A549 (cell line): ENCODE measurements around the gene ADCY2. TPM values are rescaled to one million over a fixed set of nuclear protein-coding genes. Genes with fewer than 3 reads are reported as not detected.

ENCODE experiments used
- ATAC-seq, 2 experiments: fragments of 200-7000 bp in 1 of 2; fragments of >200 bp in 1 of 2; cut with Nextera tagmentation in 1 of 2; cut with Tn5 transposase in 1 of 2; 3 replicates each; pipeline versions ENCODE4 v1.8.0 to v1.9.1; 2018 to 2020; ENCODE audit warnings: mild to moderate bottlenecking in 1 of 2, moderate library complexity in 1 of 2
- CTCF ChIA-PET: fragments of 300-600 bp; sonication (Branson Sonifier 250); formaldehyde crosslinking; extraction: SDS; loops from one replicate; lab custom pipeline; 2021; ENCODE audit warnings: antibody characterized with exemption, inconsistent platforms; lab: Yijun Ruan, JAX
- POLR2A ChIA-PET: fragments of 350-600 bp; formaldehyde crosslinking; extraction: SDS; loops from one replicate; lab custom pipeline; 2021; ENCODE audit warnings: antibody characterized with exemption, inconsistent platforms; lab: Yijun Ruan, JAX
- DNase-seq, 2 experiments: peaks; one replicate each; pipeline versions ENCODE4 v3.0.0 to v3.0.0-alpha.2; 2011 to 2016; ENCODE audit warnings: low read depth in 1 of 2, low spot score in 1 of 2
- FAIRE-seq: peaks from 2 replicates; lab custom pipeline; 2011; peaks lifted over from hg19 to GRCh38; lab: Jason Lieb, UNC
- H3K27ac ChIP-seq, 2 experiments: fragments of >200 bp; sonication (Bioruptor Twin); formaldehyde crosslinking; 3 replicates each; pipeline ENCODE4 v1.5.1; 2016 to 2017
- H3K4me1 ChIP-seq: fragments of >200 bp; sonication (Bioruptor Twin); formaldehyde crosslinking; 3 replicates; pipeline ENCODE4 v1.6.1; 2016
- H3K4me2 ChIP-seq: fragments of >200 bp; sonication (Bioruptor Twin); formaldehyde crosslinking; 3 replicates; pipeline ENCODE4 v1.6.1; 2016
- H3K4me3 ChIP-seq: fragments of >200 bp; sonication (Bioruptor Twin); formaldehyde crosslinking; 3 replicates; pipeline ENCODE4 v1.5.1; 2016
- H3K9me3 ChIP-seq: fragments of >200 bp; sonication (Bioruptor Twin); formaldehyde crosslinking; 3 replicates; pipeline ENCODE4 v1.6.1; 2016
- CBX2 ChIP-seq: fragments of 200-600 bp; sonication (generic); IDR thresholded peaks from 2 replicates; pipeline ENCODE4 v1.6.1; 2016; ENCODE audit warnings: low read depth, mild to moderate bottlenecking, borderline replicate concordance
- CBX8 ChIP-seq: fragments of 200-600 bp; sonication (generic); IDR thresholded peaks from 2 replicates; pipeline ENCODE4 v1.6.1; 2016
- CHD2 ChIP-seq: fragments of 150-350 bp; IDR thresholded peaks from 2 replicates; pipeline ENCODE4 v1.6.1; 2014; ENCODE audit warnings: low read length; ENCODE audit not compliant: partially characterized antibody
- CHD4 ChIP-seq: fragments of 200-600 bp; sonication (generic); IDR thresholded peaks from 2 replicates; pipeline ENCODE4 v1.6.1; 2016; ENCODE audit warnings: antibody characterized with exemption, mild to moderate bottlenecking, borderline replicate concordance
- CTCF ChIP-seq: fragments of >200 bp; sonication (Bioruptor Twin); formaldehyde crosslinking; IDR thresholded peaks from 3 replicates; pipeline ENCODE4 v1.5.1; 2016
- EP300 ChIP-seq, 2 experiments: fragments of >200 bp; sonication (Bioruptor Twin); formaldehyde crosslinking; IDR thresholded peaks; 2 replicates in 1 of 2; 3 replicates in 1 of 2; pipeline ENCODE4 v1.6.1; 2016 to 2017
- ESRRA ChIP-seq: fragments of 150-350 bp; IDR thresholded peaks from 2 replicates; pipeline ENCODE4 v1.6.1; 2014; ENCODE audit warnings: mild to moderate bottlenecking, low read length, borderline replicate concordance
- FOSB ChIP-seq: fragments of 250-450 bp; sonication (Bioruptor Pico); IDR thresholded peaks from 2 replicates; pipeline ENCODE4 v1.5.0; 2020; ENCODE audit warnings: mild to moderate bottlenecking, moderate library complexity
- HMGXB4 ChIP-seq: fragments of 250-450 bp; sonication (Bioruptor Pico); IDR thresholded peaks from 2 replicates; pipeline ENCODE4 v1.5.0; 2021; ENCODE audit warnings: mild to moderate bottlenecking, moderate library complexity, borderline replicate concordance
- JUN ChIP-seq, 2 experiments: fragments of >200 bp; sonication (Bioruptor Twin); formaldehyde crosslinking; IDR thresholded peaks; 2 replicates in 1 of 2; 3 replicates in 1 of 2; pipeline ENCODE4 v1.6.1; 2016 to 2017
- JUNB ChIP-seq: fragments of >200 bp; sonication (Bioruptor Twin); formaldehyde crosslinking; IDR thresholded peaks from 2 replicates; pipeline ENCODE4 v1.6.1; 2016
- KDM5A ChIP-seq: fragments of 200-600 bp; sonication (generic); IDR thresholded peaks from 2 replicates; pipeline ENCODE4 v1.6.1; 2016; ENCODE audit warnings: antibody characterized with exemption, mild to moderate bottlenecking
- MAZ ChIP-seq: fragments of 150-350 bp; IDR thresholded peaks from 2 replicates; pipeline ENCODE4 v1.6.1; 2014; ENCODE audit warnings: antibody characterized with exemption, low read depth, low read length, borderline replicate concordance
- MYC ChIP-seq: IDR thresholded peaks from 2 replicates; pipeline ENCODE4 v1.6.1; 2012; ENCODE audit warnings: mild to moderate bottlenecking, inconsistent platforms, low read length, improper control_type of control experiment, borderline replicate concordance
- NPAS2 ChIP-seq: fragments of 250-450 bp; sonication (Bioruptor Pico); IDR thresholded peaks from 2 replicates; pipeline ENCODE4 v1.8.0; 2022; ENCODE audit warnings: mild to moderate bottlenecking, moderate library complexity, borderline replicate concordance
- NR3C1 ChIP-seq: fragments of >200 bp; sonication (Bioruptor Twin); formaldehyde crosslinking; IDR thresholded peaks from 3 replicates; pipeline ENCODE4 v1.6.1; 2017
- PHF8 ChIP-seq: fragments of 200-600 bp; sonication (generic); IDR thresholded peaks from 2 replicates; pipeline ENCODE4 v1.6.1; 2016; ENCODE audit warnings: low read depth, mild to moderate bottlenecking, antibody characterized with exemption, moderate library complexity, borderline replicate concordance
- RCOR1 ChIP-seq: fragments of 150-350 bp; IDR thresholded peaks from 2 replicates; pipeline ENCODE4 v1.6.1; 2014; ENCODE audit warnings: antibody characterized with exemption, low read length, low read depth
- RFX5 ChIP-seq: fragments of 450-650 bp; IDR thresholded peaks from 2 replicates; pipeline ENCODE4 v1.7.1; 2014; ENCODE audit warnings: antibody characterized with exemption, mild to moderate bottlenecking, moderate library complexity
- TFCP2L1 ChIP-seq: fragments of 250-450 bp; sonication (Bioruptor Pico); IDR thresholded peaks from 2 replicates; pipeline ENCODE4 v1.5.0; 2021; ENCODE audit warnings: mild to moderate bottlenecking
- WGBS: methylation state at CpG from one replicate; pipeline ENCODE4 v1.1.6; 2017; ENCODE audit errors: missing lambda C conversion rate; 5-methylcytosine and 5-hydroxymethylcytosine counted together
- polyA plus RNA-seq, 4 experiments: library from polyadenylated mRNA; depleted of rRNA in 3 of 4; stranded (reverse); fragments of >200 nt; fragmentation: RNase III in 1 of 4; extraction: RNeasy Plus Mini Kit Qiagen cat#74134 plus additional on column Dnase treatment in 1 of 4; gene quantifications; 2 replicates in 3 of 4; 3 replicates in 1 of 4; pipeline ENCODE4 v1.2.3, GENCODE V29; 2011 to 2017
- TF ChIP-seq, protein P1 (sequence below): fragments of 200-600 bp; sonication (generic); IDR thresholded peaks from 2 replicates; pipeline ENCODE4 v1.6.1; 2016; ENCODE audit warnings: antibody characterized with exemption, mild to moderate bottlenecking, moderate library complexity

The ADCY2 gene
- polyA plus RNA-seq, 2 of the 4 experiments (the other 2 are of a cell fraction) = not detected

DNA sequence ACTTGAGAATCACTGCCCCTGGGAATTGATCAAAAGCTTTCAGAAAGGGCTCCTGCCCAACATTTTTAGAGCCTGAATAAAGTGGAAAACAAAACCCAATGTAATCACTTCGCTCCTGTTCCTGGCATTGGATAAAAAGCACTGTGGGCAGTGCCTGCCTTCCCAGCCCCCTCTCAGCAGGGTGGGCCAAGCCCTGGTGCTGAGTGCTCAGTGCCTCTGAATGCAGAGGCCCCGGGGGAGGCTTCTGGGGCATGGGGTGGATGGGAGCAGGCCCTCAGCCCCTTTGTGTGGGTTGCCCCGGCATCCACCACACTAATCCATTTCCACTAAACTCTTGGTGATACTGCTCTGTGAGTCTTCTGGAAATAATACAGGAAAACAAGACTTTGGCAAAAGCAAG is 399.4 kb downstream of the ADCY2 start:
- H3K27ac ChIP-seq = no peak overlapping the region
- ChIA-PET POLR2A (interaction anchor here (0.7 kb wide), 1 partner anchor 19 kb away, joined by 4 read pairs; no protein-coding TSS in a partner anchor), CTCF (interaction anchor here (2.7 kb wide), 1 partner anchor 21 kb away, joined by 9 read pairs; no protein-coding TSS in a partner anchor)
- H3K4me2 ChIP-seq = no peak overlapping the region
- no peak for TF ChIP-seq PHF8
- TF ChIP-seq MYC = no peak
- no peak for TF ChIP-seq EP300 (IDR thresholded peaks at IDR 0.05)
- TF ChIP-seq CTCF = no peak
- TF ChIP-seq ESRRA = no peak
- no peak for FAIRE-seq
- H3K4me3 ChIP-seq = no peak overlapping the region
- no peak for ATAC-seq
- WGBS = 0% methylated on average over 1 of the region's 3 CpGs
- no peaks in the 10 kb centered on the region for H3K9me3 ChIP-seq
- DNase-seq = no peak
- no peaks in the 10 kb centered on the region for H3K4me1 ChIP-seq

GRCh38 chr5:7801891-7802614 is 406.1 kb downstream of the ADCY2 start:
- no peak for ATAC-seq
- Histone ChIP-seq H3K4me1 (no peaks in the 10 kb centered on the region), H3K4me2 (no peak overlapping the region), H3K27ac (no peak overlapping the region), H3K9me3 (no peaks in the 10 kb centered on the region), H3K4me3 (no peak overlapping the region)
- ChIA-PET POLR2A (no interaction called here), CTCF (interaction anchor here (1.0 kb wide), 1 partner anchor 15 kb away, joined by 3 read pairs; no protein-coding TSS in a partner anchor)
- WGBS = 15% methylated on average over 14 of the region's 14 CpGs
- TF ChIP-seq HMGXB4 (CRISPR knock-in tag) (no peak), FOSB (CRISPR knock-in tag) (no peak), JUNB (no peak), NPAS2 (CRISPR knock-in tag) (no peak), RCOR1 (no peak), JUN (IDR thresholded peaks at IDR 0.05) (no peak), CHD2 (no peak), CHD4 (no peak), NR3C1 (no peak), RFX5 (no peak), CBX8 (no peak), KDM5A (no peak), CBX2 (no peak), TFCP2L1 (no peak), MAZ (no peak), CTCF (no peak)
- TF ChIP-seq, protein P1, sequence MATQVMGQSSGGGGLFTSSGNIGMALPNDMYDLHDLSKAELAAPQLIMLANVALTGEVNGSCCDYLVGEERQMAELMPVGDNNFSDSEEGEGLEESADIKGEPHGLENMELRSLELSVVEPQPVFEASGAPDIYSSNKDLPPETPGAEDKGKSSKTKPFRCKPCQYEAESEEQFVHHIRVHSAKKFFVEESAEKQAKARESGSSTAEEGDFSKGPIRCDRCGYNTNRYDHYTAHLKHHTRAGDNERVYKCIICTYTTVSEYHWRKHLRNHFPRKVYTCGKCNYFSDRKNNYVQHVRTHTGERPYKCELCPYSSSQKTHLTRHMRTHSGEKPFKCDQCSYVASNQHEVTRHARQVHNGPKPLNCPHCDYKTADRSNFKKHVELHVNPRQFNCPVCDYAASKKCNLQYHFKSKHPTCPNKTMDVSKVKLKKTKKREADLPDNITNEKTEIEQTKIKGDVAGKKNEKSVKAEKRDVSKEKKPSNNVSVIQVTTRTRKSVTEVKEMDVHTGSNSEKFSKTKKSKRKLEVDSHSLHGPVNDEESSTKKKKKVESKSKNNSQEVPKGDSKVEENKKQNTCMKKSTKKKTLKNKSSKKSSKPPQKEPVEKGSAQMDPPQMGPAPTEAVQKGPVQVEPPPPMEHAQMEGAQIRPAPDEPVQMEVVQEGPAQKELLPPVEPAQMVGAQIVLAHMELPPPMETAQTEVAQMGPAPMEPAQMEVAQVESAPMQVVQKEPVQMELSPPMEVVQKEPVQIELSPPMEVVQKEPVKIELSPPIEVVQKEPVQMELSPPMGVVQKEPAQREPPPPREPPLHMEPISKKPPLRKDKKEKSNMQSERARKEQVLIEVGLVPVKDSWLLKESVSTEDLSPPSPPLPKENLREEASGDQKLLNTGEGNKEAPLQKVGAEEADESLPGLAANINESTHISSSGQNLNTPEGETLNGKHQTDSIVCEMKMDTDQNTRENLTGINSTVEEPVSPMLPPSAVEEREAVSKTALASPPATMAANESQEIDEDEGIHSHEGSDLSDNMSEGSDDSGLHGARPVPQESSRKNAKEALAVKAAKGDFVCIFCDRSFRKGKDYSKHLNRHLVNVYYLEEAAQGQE = no peak
- no peak for FAIRE-seq
- no peak for DNase-seq
